GM21786 (cell line): ENCODE measurements around the gene SAMD9.
"Not testable (repeated sequence)": the region's sequence is repeated elsewhere in the genome, so short reads cannot be mapped to it uniquely, and the experiment has no call there.

Experiments
- ATAC-seq: cut with Tn5 transposase; IDR thresholded peaks from one replicate; pipeline ENCODE4 v1.9.1; 2021; ENCODE audit not compliant: unreplicated experiment

The SAMD9 gene

DNA sequence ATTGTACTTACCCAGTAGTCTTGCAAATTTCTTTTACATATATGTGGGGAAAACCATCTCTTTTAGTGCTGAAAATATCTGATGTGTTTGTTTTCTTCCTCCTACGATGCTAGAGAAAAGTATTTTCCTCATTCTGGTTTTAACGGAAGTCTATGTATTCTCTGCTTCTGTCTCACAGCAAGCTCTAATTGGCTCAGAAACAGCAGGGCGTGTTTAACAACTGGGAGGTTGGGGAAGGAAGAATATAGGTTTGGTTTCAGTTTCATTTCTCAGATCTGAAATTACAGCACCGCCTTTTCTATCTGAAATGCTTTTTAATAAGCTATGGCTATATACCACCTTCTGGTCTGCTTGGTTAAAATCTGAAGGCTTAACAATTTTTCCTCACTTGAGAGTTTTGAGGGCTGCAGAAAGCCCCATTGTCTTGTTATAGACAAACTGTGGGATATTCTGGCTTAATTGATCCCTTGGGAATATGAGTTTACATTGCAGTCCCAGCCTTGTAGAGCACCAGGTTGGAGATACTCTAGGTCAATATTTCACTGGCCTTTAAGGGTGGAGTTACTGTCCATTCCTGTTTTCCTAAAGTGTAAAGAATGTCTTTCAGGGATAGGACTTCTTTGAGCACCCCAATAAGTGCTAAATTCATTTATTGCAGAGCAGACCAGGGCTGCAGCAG, at the start of gene SAMD9:
SAMD9 (minus strand) TSS at position 128 of the 679 bp plus-strand sequence. CDS start 11,882 bp downstream, outside the sequence.
- peak; percentile 99 for ATAC-seq

DNA sequence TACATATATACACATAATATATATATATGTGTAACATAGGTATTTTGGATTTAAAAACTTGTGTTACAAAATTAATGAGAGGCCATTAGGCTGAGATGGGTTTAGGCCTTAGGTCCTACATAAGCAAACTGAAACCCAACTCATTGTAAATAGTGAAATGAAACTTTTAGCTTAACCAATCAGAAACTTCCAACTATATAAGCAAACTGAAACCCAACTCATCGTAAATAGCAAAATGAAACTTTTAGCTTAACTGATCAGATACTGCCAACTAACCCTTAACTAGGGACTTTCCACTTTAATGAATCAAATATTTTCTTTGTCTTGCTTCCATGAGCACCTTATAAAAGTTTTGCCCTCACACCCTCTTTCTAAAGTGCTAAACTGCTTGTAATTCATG, 47.7 kb upstream of the SAMD9 start:
- peak; percentile 99 for ATAC-seq

DNA sequence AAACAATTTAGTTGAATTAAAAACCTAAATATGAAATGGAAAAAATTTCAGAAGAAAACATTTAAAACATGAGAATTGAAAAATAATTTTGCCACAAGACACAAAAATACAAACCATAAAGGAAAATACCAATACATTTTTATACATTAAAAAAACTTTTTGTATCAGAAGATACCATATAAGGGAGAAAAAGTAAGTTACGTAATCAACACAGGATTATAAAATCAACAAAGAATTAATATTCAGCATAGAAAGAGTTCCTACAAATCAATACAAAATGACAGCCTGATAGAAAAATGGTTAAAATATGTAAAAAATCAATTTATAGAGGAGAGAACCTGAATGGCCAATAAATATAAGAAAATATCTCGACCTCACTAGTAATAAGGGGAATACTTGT, 47.0 kb upstream of the SAMD9 start:
- ATAC-seq, result no peak

DNA sequence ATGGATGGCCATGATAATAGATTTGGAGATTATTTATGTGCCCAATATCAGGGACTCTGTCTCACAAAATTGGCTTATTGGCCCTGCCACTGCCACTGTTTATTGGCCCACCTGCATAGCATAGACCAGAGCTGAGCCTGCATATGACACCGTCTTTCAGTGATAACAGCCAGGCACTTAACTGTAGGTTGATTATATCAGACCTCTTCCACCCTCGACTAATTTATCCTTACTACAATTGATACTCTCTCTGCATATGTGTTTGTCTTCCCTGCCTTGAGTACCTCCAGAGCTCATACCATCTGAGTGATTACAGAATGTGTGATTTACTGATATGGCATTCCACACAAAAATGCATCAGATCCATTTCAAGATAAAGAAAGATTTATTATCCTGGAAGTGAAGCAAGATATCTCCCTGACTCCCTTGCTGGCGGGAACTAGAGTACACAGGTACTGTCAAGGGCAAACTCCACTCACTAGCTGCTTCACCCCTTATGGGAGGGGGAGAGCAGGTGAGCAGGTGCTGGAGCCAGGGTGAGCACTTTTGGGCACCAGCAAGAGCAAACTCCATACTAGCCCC, 43.5 kb upstream of the SAMD9 start:
- ATAC-seq, result no peak

DNA sequence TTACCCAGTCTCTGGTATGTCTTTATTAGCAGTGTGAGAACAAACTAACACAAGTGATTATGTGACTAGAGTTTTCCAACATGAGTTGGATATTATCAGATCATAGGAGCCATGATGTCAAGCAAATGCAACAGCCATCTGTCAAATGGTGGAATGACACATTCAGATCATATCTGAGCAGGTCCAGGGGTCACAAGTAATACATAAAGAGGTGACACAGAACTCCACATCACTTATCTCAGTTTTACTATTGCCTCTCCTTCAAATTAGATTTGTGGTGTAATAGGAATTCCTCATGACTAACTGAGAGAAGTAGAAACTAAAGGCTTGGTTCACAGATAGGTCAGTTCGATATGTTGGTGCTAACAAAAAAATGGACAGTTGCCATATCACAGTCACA, 42.6 kb upstream of the SAMD9 start:
- no peak for ATAC-seq

DNA sequence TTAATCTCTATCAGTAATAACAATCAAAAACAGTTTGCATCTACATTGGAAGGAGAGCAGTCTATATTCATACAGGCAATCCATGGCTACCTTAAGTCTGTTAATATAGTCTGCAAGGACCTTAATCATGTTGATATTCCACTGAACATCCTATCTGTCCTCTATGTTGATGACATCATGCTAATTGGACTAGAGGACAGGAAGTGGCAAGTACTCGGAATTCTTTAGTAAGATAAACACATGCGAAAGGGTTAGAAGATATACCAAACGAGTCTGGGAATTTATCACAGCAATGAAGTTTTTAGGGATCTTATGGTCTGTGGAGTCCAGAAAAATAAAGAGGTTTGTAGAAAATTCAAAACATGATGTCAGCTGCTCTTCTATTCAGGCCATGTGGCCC, 41.7 kb upstream of the SAMD9 start:
- no peak for ATAC-seq

DNA sequence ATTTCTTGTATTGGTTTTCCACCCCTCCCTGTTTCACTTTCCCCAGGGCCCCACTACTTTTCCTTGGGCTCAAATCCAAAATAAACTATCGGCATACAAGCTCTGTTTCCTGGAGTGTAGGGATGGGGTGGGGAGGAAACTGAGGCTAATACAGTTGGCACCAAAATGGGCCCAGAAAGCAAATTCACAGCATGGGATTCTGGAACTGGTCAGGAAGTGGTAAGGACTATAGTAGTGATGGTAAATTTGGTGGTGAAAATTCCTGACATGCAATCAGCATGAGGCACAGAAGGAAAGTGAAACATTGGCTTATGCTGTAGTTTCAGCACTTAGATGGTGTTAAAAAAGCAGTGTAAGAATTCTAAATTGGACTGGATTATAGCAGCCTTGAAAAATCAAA, 39.1 kb upstream of the SAMD9 start:
- no peak for ATAC-seq

DNA sequence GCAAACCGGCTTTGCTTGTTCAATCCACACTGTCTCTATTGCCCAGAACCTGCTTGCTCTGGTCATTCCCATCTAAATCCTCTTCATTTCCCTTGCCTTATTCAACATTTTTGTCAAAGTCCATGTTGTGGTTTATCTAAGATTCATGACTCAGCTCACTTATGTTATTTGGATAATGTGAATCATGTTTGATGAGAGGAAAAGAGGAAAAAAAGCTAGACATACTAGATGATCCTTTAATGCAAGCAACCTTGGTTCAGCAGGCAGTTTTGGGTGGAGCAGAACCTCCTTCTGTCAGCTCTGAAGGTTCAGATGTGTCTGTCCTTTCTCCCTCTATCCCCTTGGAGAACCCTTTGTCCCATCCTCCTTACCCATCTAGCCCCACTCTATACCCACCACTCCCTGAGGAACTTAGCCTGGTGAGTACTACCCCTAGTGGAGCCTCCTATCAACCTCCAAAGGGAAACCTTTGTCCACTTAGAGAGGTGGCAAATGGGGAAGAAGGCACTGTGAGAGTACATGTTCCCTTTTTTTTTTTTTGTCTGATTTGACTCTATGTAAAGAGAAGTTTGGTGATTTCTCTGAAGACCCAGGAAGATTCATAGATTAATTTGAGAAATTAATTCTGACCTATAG, 32.5 kb upstream of the SAMD9 start:
- no peak for ATAC-seq

DNA sequence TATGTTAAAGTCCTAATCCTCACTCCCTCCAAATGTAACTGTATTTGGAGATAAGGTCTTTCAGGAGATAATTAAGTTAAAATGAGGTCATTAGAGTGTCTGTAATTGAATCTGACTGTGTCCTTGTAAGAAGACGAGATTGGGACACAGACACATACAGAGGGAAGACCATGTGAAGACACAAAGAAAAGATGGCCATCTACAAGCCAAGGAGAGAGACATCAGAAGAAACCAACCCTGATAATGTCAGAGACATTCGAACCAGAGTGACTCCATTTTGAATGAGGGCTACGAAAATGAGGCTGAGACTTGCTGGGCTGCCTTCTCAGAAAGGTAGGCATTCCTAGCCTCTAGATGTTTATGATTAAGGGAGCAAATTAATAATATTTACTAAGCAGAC, 30.9 kb upstream of the SAMD9 start:
- no peak for ATAC-seq

DNA sequence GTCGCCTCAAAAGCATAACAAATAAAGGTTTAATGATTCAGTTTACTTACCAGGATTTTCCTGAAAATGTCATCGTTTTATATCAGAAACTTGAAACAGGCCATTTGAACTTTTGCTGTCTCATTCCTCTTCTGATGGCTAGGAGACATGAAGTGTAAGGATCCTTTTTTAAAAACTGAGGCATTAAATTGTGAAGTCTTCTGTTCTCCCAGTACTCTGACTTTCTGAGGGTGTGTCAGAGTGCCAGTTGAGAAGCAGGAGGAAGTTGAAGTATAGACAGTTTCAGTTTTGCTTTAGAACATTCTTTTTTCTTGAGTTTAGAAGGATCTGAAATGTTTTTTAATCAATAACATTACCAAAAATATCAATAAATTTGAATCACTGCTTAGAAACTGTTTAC, 30.4 kb upstream of the SAMD9 start, which contains the start of gene SAMD9L:
SAMD9L (minus strand) TSS at position 242 of the 400 bp plus-strand sequence. CDS start 12,414 bp downstream, outside the sequence.
- ATAC-seq, result peak; percentile 51

DNA sequence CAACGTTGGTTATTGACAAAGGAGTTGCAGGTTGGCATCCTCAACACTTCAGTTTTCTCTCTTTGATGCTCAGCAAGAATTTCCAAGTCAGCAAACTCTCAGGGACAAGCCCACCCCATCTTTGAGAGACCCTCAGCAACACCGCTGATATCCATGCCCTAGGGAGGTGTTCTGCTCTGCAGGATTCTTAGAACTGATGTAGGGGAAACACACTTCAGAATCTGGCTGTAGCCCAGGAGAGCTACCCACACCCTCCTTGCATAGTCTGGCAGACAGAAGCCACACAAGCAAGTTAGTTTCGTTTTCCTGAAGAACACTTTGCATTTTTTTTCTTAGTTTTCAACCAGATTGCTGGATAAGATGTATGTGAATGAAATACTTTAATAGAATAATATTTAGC, 29.6 kb upstream of the SAMD9 start:
- ATAC-seq, result peak; percentile 81

DNA sequence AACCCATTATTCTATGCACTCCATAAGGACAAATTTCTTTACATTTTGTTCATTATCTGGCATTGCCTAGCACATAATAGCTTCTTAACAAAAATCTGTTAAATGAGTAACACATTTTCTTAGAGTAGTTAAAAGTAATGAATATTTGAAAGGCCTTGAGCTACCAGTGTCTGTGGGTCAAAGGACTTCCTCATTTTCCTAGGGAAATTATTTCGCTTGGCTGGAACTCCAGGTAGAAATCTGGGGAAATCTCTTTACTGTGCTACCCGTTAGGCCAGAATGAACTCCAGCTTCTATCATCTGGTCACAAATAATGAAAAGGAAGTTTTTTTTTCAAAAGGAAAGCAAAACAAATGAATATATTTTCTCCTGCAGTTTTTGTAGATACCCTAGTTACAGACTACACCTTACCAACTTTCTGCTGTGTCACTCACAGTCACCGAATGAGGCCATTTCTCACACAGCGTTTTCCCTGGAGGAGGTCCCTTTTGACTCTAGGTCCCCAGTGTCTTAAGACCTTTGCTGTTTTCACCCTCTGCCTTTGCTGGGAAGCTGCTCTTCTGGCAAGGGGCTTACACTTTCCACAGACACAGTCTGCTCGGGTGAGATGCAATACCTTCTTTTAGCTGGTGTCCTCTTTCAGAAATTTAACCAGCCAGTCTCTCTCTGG, 28.8 kb upstream of the SAMD9 start:
- peak; percentile 39 for ATAC-seq

DNA sequence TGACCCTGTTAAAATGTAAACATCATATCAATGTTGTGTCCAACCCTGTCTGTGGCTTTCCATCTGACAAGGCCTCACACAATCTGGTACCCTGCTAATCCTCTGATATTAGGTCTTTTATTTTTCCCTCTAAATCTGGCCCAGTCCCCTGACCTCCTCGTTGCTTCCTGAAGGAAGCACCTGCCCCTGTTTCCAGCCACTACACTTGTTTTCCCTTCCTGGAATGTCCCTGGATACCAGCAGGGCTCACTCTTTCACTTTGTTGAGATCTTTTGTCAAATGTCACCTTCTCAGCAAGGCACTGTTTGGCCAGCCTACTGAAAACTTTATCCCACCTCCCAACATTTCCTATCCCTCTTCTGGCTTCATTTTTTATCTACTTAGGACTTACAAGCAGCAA, 28.3 kb upstream of the SAMD9 start:
- no peak for ATAC-seq

DNA sequence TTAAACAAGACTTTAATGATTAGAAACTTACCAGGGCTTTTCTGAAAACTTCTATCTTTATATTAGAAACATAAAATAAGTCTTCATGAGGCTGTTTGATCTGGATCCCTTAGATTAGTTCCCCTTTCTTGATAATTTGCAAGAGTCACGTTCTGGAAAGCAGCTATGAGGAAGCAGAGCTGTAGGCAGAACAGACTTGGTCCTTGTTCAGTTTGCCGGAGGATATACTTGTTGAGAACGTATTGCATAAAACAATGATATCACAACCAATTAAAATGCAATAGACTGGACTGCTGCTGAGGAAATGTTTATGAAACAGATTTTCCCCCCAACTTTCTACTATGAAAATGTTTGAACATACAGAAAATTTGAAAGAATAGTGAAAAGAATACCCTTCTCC, 27.6 kb upstream of the SAMD9 start:
- no peak for ATAC-seq

DNA sequence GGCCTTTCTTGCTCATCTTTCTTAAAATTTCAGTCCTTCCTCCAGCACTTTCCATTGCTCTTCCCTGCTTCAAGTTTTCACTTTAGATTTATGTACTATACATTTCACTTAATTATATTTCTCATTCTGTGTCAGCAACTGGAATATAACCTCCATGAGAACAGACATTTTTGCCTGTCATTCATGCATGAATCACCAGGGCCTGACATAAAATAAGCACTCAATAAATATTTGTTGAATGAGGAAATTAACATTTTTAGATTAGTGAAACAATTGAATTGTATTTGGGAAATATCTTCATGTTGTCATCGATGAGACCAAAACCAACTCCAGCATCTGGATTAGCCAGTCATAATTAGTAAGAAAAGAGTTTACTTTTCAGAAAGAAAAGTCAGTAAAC, 24.3 kb upstream of the SAMD9 start:
- ATAC-seq, result no peak

DNA sequence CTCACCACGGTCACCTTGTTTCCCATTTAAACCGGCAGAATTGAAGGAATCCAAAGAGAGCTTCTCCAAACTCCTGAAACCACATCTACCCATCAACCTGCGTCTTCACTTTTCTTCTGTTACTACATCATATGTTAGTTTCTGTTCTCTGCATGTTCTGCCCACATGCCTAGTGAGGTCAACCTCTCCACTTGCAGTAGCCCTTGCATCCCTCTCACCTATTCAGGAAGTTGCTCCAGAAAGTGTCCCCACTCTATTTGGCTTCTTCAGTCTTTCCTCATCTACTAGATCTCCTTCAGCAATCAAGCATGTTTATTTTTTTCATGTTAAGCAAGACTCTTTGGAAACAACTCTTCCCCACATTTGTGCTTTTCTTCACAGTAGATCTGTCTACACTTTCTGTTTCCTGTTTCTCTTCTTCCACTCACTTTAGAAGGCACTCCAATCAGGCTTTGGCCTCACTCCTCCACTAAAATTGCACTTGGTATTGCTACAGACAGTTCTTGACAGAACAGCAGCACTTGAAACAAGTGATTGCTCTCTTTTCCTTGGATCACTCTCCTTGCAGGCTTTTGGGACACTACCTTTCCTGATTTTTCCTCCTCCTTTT, 22.9 kb upstream of the SAMD9 start:
- no peak for ATAC-seq

DNA sequence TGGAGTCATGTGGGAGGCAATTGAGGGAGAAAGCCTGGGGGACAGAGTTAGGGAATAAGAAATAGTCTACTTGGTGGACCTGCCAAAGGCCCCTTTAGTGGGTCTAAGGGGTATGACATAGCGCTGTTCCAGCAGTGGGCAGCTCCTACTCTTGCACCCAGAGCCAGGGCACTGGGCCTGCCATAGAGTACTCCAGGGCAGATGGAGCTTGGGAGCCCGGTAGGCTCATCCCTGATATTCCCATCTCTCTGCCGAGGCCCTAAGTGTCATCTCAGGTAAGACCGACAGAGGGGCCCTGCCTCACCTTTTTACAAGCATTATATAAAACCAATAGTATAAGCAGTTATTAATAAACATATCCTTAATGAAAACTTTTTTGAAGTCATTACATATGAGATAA, 20.8 kb upstream of the SAMD9 start:
- no peak for ATAC-seq

DNA sequence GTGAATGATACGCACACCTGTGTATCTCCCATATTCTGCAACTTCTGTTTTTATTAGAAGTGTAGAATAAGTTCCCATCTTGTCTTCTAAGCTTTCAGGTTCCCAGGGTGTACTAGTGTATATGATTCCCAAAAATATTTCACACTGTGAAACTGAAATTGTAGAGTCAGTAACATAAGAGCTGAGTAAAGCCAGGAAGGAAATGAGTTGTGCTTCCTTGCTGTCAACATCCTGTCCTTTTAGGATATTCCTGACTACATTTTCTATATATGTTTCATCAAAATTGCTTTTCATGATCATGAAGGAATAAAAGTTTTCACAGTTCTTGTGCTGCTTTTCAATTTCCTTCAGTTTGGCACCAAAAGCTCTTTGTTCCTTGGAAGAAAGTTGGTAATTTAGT, 15.2 kb upstream of the SAMD9 start:
- ATAC-seq, result no peak

DNA sequence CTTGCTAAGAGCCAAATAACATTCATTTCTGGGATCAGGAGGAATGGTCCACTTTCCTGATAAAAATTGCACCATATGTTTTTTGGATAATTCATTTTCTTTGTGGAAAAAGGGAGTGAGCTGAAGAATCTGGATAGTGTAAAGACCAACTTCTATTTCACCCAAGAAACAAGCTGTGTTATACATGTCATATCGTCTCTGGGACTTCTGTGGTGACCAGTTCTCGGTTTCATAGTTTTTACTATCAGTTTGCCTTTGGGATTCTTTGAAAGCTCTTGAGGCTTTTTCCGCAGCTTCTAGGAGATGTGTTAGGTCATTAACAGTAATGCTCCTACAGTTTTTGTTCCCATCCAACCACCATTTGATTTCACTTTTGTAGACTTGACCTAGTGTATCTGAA, 14.4 kb upstream of the SAMD9 start:
- ATAC-seq, result no peak

DNA sequence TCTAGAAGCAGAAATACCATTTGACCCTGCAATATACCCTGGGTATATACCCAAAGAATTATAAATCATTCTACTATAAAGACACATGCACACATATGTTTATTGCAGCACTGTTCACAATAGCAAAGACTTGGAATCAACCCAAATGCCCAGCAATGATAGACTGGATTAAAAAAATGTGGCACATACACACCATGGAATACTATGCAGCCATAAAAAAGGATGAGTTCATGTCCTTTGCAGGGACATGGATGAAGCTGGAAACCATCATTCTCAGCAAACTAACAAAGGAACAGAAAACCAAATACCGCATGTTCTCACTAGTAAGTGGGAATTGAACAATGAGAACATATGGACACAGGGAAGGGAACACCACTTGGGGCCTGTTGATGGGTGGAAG, 9.2 kb upstream of the SAMD9 start:
- ATAC-seq, result not testable (repeated sequence)

DNA sequence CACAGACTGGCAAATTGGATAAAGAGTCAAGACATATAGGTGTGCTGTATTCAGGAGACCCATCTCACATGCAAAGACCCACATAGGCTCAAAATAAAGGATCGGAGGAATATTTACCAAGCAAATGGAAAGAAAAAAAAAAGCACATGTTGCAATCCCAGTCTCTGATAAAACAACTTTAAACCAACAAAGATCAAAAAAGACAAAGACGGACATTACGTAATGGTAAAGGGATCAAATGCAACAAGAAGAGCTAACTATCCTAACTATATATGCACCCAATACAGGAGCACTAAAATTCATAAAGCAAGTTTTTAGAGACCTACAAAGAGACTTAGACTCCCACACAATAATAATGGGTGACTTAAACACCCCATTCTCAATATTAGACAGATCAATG, 5.8 kb upstream of the SAMD9 start:
- ATAC-seq, result not testable (repeated sequence)
